Liver (tissue), 9 donors: ENCODE measurements around the gene DNAH17. TPM values are rescaled to one million over a fixed set of nuclear protein-coding genes. Genes with fewer than 3 reads are reported as not detected.

Experiments
- DNase-seq: peaks from one replicate; pipeline ENCODE4 v3.0.0-alpha.2; 2017; ENCODE audit warnings: low spot score
- H3K27ac ChIP-seq, 2 donors: one replicate each; pipeline ENCODE4 v1.7.0; 2013; ENCODE audit warnings: inconsistent platforms in 2 of 2, low read length in 2 of 2, control low read depth in 1 of 2, low read depth in 1 of 2, mild to moderate bottlenecking in 1 of 2
- H3K27me3 ChIP-seq, 4 donors: one replicate each; pipeline versions ENCODE4 v1.6.1 to v1.7.0; 2013; ENCODE audit warnings: low read length in 3 of 4, inconsistent platforms in 1 of 4, mild to moderate bottlenecking in 1 of 4, moderate library complexity in 1 of 4; ENCODE audit not compliant: control insufficient read depth in 4 of 4, insufficient read depth in 4 of 4
- H3K36me3 ChIP-seq, 4 donors: one replicate each; pipeline versions ENCODE4 v1.6.1 to v1.7.0; 2013; ENCODE audit warnings: low read length in 3 of 4, mild to moderate bottlenecking in 3 of 4, low read depth in 1 of 4, moderate library complexity in 1 of 4; ENCODE audit not compliant: control insufficient read depth in 4 of 4, insufficient read depth in 3 of 4
- H3K4me1 ChIP-seq, 4 donors: one replicate each; pipeline versions ENCODE4 v1.6.1 to v1.7.0; 2013; ENCODE audit warnings: low read length in 3 of 4, mild to moderate bottlenecking in 3 of 4, moderate library complexity in 1 of 4; ENCODE audit not compliant: control insufficient read depth in 4 of 4, insufficient read depth in 4 of 4
- H3K4me3 ChIP-seq, 3 donors: one replicate each; pipeline versions ENCODE4 v1.6.1 to v1.7.0; 2013; ENCODE audit warnings: low read length in 3 of 3, control low read depth in 1 of 3, low read depth in 1 of 3, mild to moderate bottlenecking in 1 of 3
- H3K9ac ChIP-seq, 2 donors: one replicate each; pipeline ENCODE4 v1.7.0; 2013; ENCODE audit warnings: low read length in 2 of 2, mild to moderate bottlenecking in 2 of 2, moderate library complexity in 2 of 2, control low read depth in 1 of 2, low read depth in 1 of 2
- H3K9me3 ChIP-seq, 4 donors: one replicate each; pipeline versions ENCODE4 v1.6.1 to v1.7.0; 2013; ENCODE audit warnings: low read length in 3 of 4; ENCODE audit not compliant: control insufficient read depth in 4 of 4
- EGR1 ChIP-seq, 2 donors: IDR thresholded peaks; 2 replicates each; pipeline ENCODE4 v1.6.1; 2016 to 2018; ENCODE audit warnings: antibody characterized with exemption in 2 of 2, low read depth in 2 of 2
- FOXA1 ChIP-seq: IDR thresholded peaks from 2 replicates; pipeline ENCODE4 v1.6.1; 2016; ENCODE audit warnings: antibody characterized with exemption
- FOXA2 ChIP-seq: IDR thresholded peaks from 2 replicates; pipeline ENCODE4 v1.6.1; 2016; ENCODE audit warnings: antibody characterized with exemption
- HNF4A ChIP-seq, 2 donors: conservative IDR thresholded peaks; 2 replicates each; pipeline ENCODE4 v1.6.1; 2016; ENCODE audit warnings: antibody characterized with exemption in 2 of 2, mild to moderate bottlenecking in 2 of 2
- NR2F2 ChIP-seq: IDR thresholded peaks from 2 replicates; pipeline ENCODE4 v1.6.1; 2016; ENCODE audit warnings: antibody characterized with exemption
- RAD21 ChIP-seq, 2 donors: IDR thresholded peaks; 2 replicates each; pipeline ENCODE4 v1.6.1; 2016; ENCODE audit warnings: antibody characterized with exemption in 2 of 2, mild to moderate bottlenecking in 2 of 2
- RXRA ChIP-seq, 2 donors: IDR thresholded peaks; 2 replicates each; pipeline ENCODE4 v1.6.1; 2017 to 2018; ENCODE audit warnings: antibody characterized with exemption in 2 of 2, mild to moderate bottlenecking in 1 of 2
- TAF1 ChIP-seq: conservative IDR thresholded peaks from 2 replicates; pipeline ENCODE4 v1.6.1; 2016; ENCODE audit warnings: antibody characterized with exemption, mild to moderate bottlenecking
- WGBS: extraction: QIAGEN DNeasy Blood & Tissue Kit; methylation state at CpG from one replicate; pipeline ENCODE4 v1.1.7; 2013; 5-methylcytosine and 5-hydroxymethylcytosine counted together
- polyA plus RNA-seq, 2 donors: library from polyadenylated mRNA; stranded (reverse) in 1 of 2; unstranded in 1 of 2; fragments of 200-250 nt in 1 of 2; fragments of >200 nt in 1 of 2; fragmentation: Nextera tagmentation in 1 of 2; extraction: Ambion mirVana in 1 of 2; gene quantifications; one replicate each; pipeline versions ENCODE4 v1.2.1 to v1.2.3, GENCODE V29; 2013 to 2015
- total RNA-seq, 2 donors: library from RNA; depleted of rRNA; stranded (reverse); fragments of >200 nt; gene quantifications; one replicate each; pipeline ENCODE4 v1.2.3, GENCODE V29; 2014
- TF ChIP-seq, protein P1 (sequence below): IDR thresholded peaks from 2 replicates; pipeline ENCODE4 v1.6.1; 2016; ENCODE audit warnings: antibody characterized with exemption, mild to moderate bottlenecking
- TF ChIP-seq, protein P2 (sequence below): IDR thresholded peaks from 2 replicates; pipeline ENCODE4 v1.6.1; 2016; ENCODE audit warnings: antibody characterized with exemption
- TF ChIP-seq, protein P3 (sequence below): IDR thresholded peaks from 2 replicates; pipeline ENCODE4 v1.6.1; 2016; ENCODE audit warnings: antibody characterized with exemption
- donor health status: healthy.
- donor health status: healthy.
- donor health status: healthy.
- donor health status: healthy.
- donor health status: healthy.

Gene DNAH17
- total and polyA plus RNA-seq, 4 donors, result 0.09 to 0.79 TPM; not detected in 2

- Histone ChIP-seq H3K4me1 (no peaks in the 10 kb centered on the region), H3K9me3 (no peaks in the 10 kb centered on the region), H3K4me3 (no peak overlapping the region), H3K27me3 (no peaks in the 10 kb centered on the region), H3K27ac (no peak overlapping the region), H3K36me3 (no peaks in the 10 kb centered on the region), H3K9ac (no peak overlapping the region)
- no peak for DNase-seq
- TF ChIP-seq RXRA (IDR thresholded peaks at IDR 0.05), result no peak
- TF ChIP-seq RAD21 (IDR thresholded peaks at IDR 0.05), result no peak
- TF ChIP-seq HNF4A (conservative IDR thresholded peaks at IDR 0.05), result no peak
- no peak for TF ChIP-seq NR2F2
- no peak for TF ChIP-seq EGR1 (IDR thresholded peaks at IDR 0.05; ENCODE audit: low read depth in 2 of 2)
- TF ChIP-seq TAF1, result no peak
- TF ChIP-seq, protein P1, sequence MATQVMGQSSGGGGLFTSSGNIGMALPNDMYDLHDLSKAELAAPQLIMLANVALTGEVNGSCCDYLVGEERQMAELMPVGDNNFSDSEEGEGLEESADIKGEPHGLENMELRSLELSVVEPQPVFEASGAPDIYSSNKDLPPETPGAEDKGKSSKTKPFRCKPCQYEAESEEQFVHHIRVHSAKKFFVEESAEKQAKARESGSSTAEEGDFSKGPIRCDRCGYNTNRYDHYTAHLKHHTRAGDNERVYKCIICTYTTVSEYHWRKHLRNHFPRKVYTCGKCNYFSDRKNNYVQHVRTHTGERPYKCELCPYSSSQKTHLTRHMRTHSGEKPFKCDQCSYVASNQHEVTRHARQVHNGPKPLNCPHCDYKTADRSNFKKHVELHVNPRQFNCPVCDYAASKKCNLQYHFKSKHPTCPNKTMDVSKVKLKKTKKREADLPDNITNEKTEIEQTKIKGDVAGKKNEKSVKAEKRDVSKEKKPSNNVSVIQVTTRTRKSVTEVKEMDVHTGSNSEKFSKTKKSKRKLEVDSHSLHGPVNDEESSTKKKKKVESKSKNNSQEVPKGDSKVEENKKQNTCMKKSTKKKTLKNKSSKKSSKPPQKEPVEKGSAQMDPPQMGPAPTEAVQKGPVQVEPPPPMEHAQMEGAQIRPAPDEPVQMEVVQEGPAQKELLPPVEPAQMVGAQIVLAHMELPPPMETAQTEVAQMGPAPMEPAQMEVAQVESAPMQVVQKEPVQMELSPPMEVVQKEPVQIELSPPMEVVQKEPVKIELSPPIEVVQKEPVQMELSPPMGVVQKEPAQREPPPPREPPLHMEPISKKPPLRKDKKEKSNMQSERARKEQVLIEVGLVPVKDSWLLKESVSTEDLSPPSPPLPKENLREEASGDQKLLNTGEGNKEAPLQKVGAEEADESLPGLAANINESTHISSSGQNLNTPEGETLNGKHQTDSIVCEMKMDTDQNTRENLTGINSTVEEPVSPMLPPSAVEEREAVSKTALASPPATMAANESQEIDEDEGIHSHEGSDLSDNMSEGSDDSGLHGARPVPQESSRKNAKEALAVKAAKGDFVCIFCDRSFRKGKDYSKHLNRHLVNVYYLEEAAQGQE, result no peak
- no peak for TF ChIP-seq FOXA2
- TF ChIP-seq, protein P2, sequence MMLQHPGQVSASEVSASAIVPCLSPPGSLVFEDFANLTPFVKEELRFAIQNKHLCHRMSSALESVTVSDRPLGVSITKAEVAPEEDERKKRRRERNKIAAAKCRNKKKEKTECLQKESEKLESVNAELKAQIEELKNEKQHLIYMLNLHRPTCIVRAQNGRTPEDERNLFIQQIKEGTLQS, result no peak
- no peak for TF ChIP-seq FOXA1
- WGBS, result 79% methylated on average over 4 of the region's 4 CpGs
Observed at GRCh38 chr17:78512976-78513375, 64.2 kb downstream of the DNAH17 start.

- no peak for DNase-seq
- 89% methylated on average over 28 of the region's 28 CpGs for WGBS
Observed at GRCh38 chr17:78510141-78511075, 66.8 kb downstream of the DNAH17 start.

More at GRCh38 chr17:78510141-78511075, 66.8 kb downstream of the DNAH17 start:
- H3K4me1 ChIP-seq, result no peaks in the 10 kb centered on the region
- H3K9me3 ChIP-seq, result no peaks in the 10 kb centered on the region
- H3K27me3 ChIP-seq, result no peaks in the 10 kb centered on the region
- H3K36me3 ChIP-seq, result no peaks in the 10 kb centered on the region
- no peak overlapping the region for H3K27ac ChIP-seq
- H3K9ac ChIP-seq, result no peak overlapping the region
- no peak overlapping the region for H3K4me3 ChIP-seq
- TF ChIP-seq, protein P3, sequence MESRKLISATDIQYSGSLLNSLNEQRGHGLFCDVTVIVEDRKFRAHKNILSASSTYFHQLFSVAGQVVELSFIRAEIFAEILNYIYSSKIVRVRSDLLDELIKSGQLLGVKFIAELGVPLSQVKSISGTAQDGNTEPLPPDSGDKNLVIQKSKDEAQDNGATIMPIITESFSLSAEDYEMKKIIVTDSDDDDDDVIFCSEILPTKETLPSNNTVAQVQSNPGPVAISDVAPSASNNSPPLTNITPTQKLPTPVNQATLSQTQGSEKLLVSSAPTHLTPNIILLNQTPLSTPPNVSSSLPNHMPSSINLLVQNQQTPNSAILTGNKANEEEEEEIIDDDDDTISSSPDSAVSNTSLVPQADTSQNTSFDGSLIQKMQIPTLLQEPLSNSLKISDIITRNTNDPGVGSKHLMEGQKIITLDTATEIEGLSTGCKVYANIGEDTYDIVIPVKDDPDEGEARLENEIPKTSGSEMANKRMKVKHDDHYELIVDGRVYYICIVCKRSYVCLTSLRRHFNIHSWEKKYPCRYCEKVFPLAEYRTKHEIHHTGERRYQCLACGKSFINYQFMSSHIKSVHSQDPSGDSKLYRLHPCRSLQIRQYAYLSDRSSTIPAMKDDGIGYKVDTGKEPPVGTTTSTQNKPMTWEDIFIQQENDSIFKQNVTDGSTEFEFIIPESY, result no peak
